CD4-positive, alpha-beta T cell treated with Interferon gamma for 1 hour (primary cell): ENCODE results near the gene ZGRF1.
"Not testable (repeated sequence)": the region's sequence is repeated elsewhere in the genome, so short reads cannot be mapped to it uniquely, and the experiment has no call there.

Experiments used
- DNase-seq: peaks from one replicate; pipeline ENCODE4 v3.0.0-alpha.2; 2020

Gene ZGRF1, protein sequence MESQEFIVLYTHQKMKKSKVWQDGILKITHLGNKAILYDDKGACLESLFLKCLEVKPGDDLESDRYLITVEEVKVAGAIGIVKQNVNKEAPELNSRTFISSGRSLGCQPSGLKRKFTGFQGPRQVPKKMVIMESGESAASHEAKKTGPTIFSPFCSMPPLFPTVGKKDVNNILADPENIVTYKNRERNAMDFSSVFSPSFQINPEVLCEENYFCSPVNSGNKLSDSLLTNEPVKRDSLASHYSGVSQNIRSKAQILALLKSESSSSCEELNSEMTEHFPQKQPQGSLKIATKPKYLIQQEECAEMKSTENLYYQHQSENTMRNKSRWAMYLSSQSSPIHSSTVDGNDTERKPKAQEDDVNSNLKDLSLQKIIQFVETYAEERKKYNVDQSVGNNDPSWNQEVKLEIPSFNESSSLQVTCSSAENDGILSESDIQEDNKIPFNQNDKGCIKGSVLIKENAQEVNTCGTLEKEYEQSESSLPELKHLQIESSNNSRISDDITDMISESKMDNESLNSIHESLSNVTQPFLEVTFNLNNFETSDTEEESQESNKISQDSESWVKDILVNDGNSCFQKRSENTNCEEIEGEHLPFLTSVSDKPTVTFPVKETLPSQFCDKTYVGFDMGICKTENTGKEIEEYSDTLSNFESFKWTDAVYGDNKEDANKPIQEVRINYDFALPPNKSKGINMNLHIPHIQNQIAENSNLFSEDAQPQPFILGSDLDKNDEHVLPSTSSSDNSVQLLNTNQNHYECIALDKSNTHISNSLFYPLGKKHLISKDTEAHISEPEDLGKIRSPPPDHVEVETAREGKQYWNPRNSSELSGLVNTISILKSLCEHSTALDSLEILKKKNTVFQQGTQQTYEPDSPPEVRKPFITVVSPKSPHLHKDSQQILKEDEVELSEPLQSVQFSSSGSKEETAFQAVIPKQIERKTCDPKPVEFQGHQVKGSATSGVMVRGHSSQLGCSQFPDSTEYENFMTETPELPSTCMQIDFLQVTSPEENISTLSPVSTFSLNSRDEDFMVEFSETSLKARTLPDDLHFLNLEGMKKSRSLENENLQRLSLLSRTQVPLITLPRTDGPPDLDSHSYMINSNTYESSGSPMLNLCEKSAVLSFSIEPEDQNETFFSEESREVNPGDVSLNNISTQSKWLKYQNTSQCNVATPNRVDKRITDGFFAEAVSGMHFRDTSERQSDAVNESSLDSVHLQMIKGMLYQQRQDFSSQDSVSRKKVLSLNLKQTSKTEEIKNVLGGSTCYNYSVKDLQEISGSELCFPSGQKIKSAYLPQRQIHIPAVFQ (N-terminal part only)

GRCh38 chr4:112636688-112637551 lies at the start of gene ZGRF1, which contains the start of gene LARP7:
TSS of gene ZGRF1 (minus strand) at chr4:112636909. CDS start at chr4:112633176, 3,733 bp downstream.
TSS of gene LARP7 (plus strand) at chr4:112637143. CDS start at chr4:112644670, 7,527 bp downstream.
- DNase-seq = peak; percentile 99

GRCh38 chr4:112680996-112681395 lies 44.3 kb upstream of the ZGRF1 start:
- DNase-seq = no peak

DNA sequence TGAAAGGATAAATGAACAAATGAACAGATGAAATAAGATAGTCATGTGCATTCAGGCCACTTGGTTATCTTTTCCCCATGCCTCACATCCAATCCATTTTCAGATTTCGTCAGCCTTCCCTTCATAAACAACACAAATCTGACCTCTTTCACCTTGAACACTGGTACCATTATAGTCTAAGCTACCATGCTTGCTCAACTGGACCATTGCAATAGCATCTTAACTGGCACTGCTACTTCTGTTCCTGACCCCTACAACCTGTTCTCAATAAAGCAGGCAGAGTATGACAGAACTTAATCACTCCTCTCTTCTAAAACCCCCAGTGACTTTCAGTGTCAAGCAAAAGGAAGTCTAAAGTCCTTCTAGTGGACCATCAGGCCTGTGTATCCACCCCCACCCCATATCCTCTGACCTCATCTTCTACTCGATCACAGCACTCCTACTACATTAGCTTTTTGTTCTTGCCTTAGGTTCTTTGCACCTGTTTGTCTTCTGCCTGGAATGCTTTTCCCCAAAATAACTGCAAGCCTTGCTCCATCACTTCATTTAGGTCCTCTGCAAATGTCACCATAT lies 40.9 kb upstream of the ZGRF1 start:
- DNase-seq = no peak

DNA sequence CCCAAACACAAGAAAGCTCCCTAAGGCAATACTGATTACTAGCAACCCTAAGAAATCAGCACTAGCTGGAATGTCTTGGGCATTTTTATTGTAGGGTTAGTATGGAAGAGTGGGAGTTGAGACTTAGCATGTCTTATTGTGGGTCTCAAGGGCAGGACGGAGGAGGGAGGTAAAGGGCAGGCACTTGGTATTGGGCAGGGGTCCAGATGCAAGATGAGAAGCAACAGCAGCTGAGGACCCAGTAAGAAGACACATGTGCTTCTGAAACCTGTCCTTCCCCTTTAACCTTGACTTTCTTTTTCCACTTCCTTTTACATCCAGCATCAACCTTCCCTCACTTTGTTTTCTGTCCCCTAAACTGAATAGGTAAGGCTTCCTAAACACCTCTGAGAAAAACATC lies 37.7 kb upstream of the ZGRF1 start:
- DNase-seq = no peak

DNA sequence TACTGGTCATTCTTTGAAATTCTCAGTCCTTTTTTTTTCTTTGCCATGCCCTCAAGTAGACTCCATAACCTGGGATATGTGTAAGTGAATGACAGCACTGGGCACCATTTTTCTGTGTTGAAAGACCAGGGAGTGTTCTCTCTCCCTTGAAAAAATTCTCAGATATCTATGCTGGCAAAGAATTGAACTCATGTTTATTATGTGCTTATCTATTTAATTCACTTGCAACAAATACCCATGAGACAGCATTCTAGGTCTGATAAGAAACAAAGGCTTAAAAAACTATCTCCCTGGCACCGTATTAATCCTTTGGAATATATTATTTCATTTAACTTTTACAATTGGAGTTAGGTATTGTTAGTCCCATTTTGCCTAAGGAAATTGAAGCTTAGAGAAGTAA lies 37.0 kb upstream of the ZGRF1 start:
- no peak for DNase-seq

- DNase-seq = no peak
Observed at GRCh38 chr4:112673076-112673475, 36.4 kb upstream of the ZGRF1 start.

GRCh38 chr4:112668131-112668530 lies 31.4 kb upstream of the ZGRF1 start:
- DNase-seq = no peak

GRCh38 chr4:112664611-112665010 lies 27.9 kb upstream of the ZGRF1 start:
- DNase-seq = no peak

- DNase-seq = not testable (repeated sequence)
Observed at GRCh38 chr4:112656115-112656514, 19.4 kb upstream of the ZGRF1 start.

GRCh38 chr4:112655270-112655669 lies 18.6 kb upstream of the ZGRF1 start:
- no peak for DNase-seq

DNA sequence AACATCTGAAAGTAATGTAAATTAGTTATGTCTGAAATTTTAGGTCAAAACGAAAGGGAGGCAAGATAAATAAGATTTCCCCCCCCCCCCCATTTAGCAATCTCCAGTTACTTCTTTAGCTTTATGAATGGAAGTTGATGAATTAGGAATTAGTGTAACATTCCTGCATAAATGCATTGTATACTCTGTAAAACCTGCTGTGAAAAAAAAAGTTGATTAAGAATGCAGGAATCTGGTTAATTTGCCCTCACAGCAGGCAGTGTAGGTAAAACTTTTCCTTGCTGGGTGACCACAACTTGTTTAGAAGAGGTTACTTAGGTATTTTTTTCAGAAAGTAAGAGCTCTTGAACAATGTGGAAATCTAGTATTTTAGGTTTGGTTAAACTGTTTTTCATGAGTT lies 15.5 kb upstream of the ZGRF1 start:
- DNase-seq = no peak

DNA sequence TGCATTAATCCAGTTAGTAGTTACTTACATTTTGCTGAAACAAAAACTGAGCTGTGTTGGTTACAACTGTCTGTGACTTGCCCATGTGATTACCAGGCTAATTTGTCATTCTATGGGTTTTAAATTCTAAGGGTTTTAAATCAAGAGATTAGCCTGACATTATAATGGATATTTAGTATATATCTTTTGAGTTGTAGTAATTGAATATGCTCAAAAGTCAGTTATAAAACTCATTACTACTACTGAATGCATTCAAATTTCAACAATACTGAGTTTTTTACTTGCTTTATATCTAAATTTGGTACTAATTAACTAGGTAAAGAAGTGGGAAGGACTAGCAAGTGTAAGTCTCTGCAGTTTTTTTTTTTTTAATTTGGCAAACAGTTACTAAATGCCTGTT lies 14.9 kb upstream of the ZGRF1 start:
- no peak for DNase-seq

DNA sequence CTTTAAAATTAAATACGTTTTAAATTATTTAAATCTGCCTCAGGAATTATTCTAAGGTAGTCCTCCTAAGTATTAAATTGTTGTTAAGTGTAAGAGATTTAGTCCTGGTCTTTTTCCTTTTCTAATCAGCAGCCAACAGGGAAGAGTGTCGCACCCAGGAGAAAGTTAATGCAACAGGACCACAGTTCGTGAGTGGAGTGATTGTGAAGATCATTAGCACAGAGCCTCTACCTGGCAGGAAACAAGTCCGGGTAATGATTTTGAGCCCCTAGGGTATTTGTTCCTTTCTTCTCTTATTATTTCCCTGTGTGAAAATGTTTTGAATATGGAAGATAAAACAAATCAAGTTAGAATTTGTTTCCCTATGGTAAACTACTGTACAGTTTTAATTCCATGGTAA lies 13.6 kb upstream of the ZGRF1 start:
- DNase-seq = no peak

- DNase-seq = no peak
Observed at GRCh38 chr4:112649055-112649408, 12.3 kb upstream of the ZGRF1 start.

DNA sequence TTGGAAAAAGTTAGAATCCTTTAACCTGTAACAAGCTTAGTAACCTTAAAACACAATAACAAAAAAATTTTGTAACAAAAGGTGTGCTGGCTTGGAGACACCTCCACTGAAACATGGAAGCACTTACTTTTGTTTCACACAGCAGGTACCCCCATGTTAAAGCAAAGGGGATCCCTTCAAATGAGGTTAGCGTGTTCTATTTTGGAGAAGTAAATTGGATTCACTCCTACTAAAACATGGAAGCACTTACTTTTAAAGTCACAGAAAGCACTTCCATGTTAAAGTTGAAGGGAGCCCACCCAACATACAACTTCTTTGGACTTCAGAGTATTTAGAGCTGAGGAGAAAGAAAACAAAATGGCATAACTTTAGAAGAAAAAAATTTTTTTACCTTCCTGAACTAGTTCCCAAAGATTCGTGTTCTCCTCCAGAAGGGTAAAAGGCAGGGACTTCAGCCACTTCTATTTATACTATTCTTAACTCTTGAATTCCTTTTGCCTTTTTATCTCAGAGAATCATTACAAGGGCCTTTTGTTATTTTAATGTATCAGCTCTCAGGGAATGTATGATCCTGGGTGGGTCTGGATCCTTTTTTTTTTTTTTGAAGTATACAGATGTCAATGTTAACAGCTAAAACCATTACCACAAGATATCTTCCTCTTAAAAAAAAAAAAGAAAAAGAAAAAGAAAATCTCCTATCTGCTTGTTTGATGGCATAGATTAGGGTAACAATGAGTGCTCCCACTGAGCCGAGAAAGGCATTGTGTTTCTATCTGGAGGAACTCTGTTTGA lies 11.8 kb upstream of the ZGRF1 start:
- no peak for DNase-seq

DNA sequence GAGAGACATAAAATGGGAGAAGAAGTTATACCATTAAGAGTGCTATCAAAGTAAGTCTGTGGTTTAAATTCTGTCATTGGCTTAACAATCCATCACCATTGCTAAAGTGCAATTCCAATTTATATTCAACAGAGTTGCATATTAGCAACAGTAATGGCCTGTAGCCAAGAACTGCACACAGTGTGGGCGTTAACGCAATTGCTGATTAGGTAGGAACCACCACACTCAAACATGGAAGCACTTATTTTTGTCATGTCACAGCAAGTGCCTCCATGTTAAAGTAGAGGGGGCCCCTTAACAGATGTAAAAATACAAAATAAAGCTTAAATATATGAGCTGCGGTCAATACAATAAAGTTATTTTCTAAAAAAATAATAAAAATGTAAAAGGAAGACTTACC lies 11.1 kb upstream of the ZGRF1 start:
- no peak for DNase-seq

DNA sequence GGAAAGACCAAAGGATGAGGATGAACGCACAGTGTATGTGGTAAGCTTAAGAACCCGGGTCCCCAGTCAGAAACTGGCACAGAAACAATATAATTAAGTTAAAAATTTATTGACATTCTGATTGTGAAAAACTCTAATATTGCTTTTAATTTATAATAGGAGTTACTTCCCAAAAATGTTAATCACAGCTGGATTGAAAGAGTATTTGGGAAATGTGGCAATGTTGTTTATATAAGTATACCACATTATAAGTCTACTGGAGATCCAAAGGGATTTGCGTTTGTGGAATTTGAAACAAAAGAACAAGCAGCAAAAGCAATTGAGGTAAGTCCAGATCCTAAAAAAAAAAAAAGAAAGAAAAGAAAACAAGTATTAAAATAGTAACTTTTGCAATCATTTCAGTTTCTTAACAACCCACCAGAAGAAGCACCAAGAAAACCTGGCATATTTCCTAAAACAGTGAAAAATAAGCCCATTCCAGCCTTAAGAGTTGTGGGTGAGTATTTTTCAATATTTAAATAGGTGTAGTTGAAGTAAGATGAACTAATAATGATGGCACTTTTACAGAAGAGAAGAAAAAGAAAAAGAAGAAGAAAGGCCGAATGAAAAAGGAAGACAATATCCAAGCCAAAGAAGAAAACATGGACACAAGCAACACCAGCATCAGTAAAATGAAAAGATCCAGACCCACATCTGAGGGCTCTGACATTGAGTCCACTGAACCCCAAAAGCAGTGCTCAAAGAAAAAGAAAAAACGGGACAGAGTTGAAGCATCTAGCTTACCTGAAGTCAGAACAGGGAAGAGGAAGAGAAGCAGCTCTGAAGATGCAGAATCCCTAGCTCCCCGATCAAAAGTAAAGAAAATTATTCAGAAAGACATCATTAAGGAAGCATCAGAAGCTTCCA lies 10.2 kb upstream of the ZGRF1 start:
- no peak for DNase-seq

DNA sequence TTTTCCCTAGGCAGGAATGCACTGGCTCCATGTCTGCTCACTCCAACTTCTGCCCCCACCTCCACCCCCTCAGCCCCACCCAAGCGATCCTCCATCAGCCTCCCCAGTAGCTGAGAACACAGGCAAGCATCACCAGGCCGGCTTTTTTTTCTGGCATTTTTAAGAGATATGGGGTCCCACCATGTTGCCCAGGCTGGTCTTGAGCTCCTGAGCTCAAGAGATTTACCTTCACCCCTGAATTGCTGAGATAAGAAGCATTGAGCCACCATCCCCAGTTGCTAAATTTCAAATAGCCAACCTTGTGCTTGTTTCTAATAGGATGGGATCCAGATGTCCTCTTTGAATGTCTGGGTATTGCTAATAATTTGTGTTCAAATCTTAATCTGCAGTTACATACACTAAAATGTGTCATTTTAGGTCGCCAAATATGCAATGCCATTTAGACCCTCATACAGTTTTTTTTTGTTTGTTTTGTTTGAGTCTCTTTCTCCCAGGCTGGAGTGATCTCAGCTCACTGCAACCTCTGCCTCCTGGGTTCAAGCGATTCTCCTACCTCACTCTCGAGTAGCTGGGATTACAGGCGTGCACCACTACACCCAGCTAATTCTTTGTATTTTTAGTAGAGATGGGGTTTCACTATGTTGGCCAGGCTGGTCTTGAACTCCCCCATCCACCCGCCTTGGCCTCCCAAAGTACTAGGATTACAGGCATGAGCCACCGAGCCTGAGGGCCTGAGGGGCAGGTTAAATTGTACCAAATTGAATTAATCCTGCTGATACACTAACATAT lies 9.0 kb upstream of the ZGRF1 start:
- DNase-seq = no peak
